ENCODE results near the gene GPR137. TPM values are rescaled to one million over a fixed set of nuclear protein-coding genes. Genes with fewer than 3 reads are reported as not detected.

Gene GPR137
- total RNA-seq, 6 experiments from 2014 or later: 13.0 to 21.9 (median 17.8) TPM

GRCh38 chr11:64239662-64240434 lies 45.8 kb upstream of the GPR137 start:
- TF ChIP-seq CTCF (IDR thresholded peaks at IDR 0.05) (no peak), POLR2A (IDR thresholded peaks at IDR 0.05) (no peak)
- 57% methylated on average over 4 of the region's 11 CpGs for WGBS (ENCODE audit: insufficient coverage, low coverage, low lambda C conversion rate, missing lambda C conversion rate)
- DNase-seq (peak in 1 of 3 donors; percentile 43), ATAC-seq (no peak)
- Histone ChIP-seq H3K9me3 (no peaks in the 10 kb centered on the region), H3K4me3 (peak overlapping the region; percentile 93 to 98 (median 98)), H3K4me1 (peaks cover 0 to 38% (median 14%) of the 10 kb centered on the region in 4 donors), H3K27me3 (no peaks in the 10 kb centered on the region), H3K36me3 (peaks cover 0 to 5% (median 2%) of the 10 kb centered on the region in 4 donors), H3K27ac (peak overlapping the region; percentile 96 to 98 (median 97))
- intact Hi-C loops (cut with DNase I): no loop called here

- Histone ChIP-seq H3K4me3 (peak within 1 kb of the TSS; percentile 93 to 98 (median 98)), H3K27me3 (no peaks in the 10 kb centered on the region), H3K36me3 (peaks cover 0 to 5% (median 2%) of the 10 kb centered on the region in 4 donors), H3K4me1 (peaks cover 0 to 36% (median 12%) of the 10 kb centered on the region in 4 donors), H3K27ac (peak within 1 kb of the TSS; percentile 96 to 98 (median 97)), H3K9me3 (no peaks in the 10 kb centered on the region)
- WGBS (ENCODE audit: insufficient coverage, low coverage, low lambda C conversion rate, missing lambda C conversion rate): 1% methylated on average over 19 of the region's 58 CpGs
- DNase-seq (peak; percentile 98 to 99 (median 99)), ATAC-seq (peak; percentile 54 to 73 (median 68))
- intact Hi-C loops (cut with DNase I): no loop called here
- peak; percentile 96 for TF ChIP-seq POLR2A (IDR thresholded peaks at IDR 0.05)
- no peak for TF ChIP-seq CTCF (IDR thresholded peaks at IDR 0.05)
Measured at GRCh38 chr11:64240435-64241240, 45.0 kb upstream of the GPR137 start, which contains the start of gene FKBP2. Gene FKBP2 (plus strand): TSS chr11:64241095. CDS start chr11:64242388, 1,293 bp downstream.

- intact Hi-C loops (cut with DNase I): no loop called here
- Histone ChIP-seq H3K4me3 (peak overlapping the region; percentile 93 to 98 (median 98)), H3K36me3 (peaks cover 0 to 5% (median 2%) of the 10 kb centered on the region in 4 donors), H3K27me3 (no peaks in the 10 kb centered on the region), H3K27ac (peak overlapping the region; percentile 96 to 98 (median 97)), H3K9me3 (no peaks in the 10 kb centered on the region), H3K4me1 (peaks cover 0 to 36% (median 12%) of the 10 kb centered on the region in 4 donors)
- no peak for TF ChIP-seq POLR2A (IDR thresholded peaks at IDR 0.05)
- no peak for TF ChIP-seq CTCF (IDR thresholded peaks at IDR 0.05)
- DNase-seq: peak in 2 of 3 donors; percentile 100
- ATAC-seq: peak; percentile 76 to 90 (median 84)
- WGBS (ENCODE audit: insufficient coverage, low coverage, low lambda C conversion rate, missing lambda C conversion rate): 0% methylated on average over 17 of the region's 24 CpGs
Measured at GRCh38 chr11:64241241-64241490, 44.5 kb upstream of the GPR137 start.

GRCh38 chr11:64241491-64242374 lies 43.9 kb upstream of the GPR137 start:
- TF ChIP-seq POLR2A (IDR thresholded peaks at IDR 0.05) (peak; percentile 39), CTCF (IDR thresholded peaks at IDR 0.05) (no peak)
- intact Hi-C loops (cut with DNase I): no loop called here
- H3K36me3 ChIP-seq: peaks cover 0 to 5% (median 2%) of the 10 kb centered on the region in 4 donors
- 0% methylated on average over 16 of the region's 63 CpGs for WGBS (ENCODE audit: insufficient coverage, low coverage, low lambda C conversion rate, missing lambda C conversion rate)
- DNase-seq (peak in 2 of 3 donors; percentile 80 to 100), ATAC-seq (peak; percentile 1 to 6 (median 4))
- H3K4me1 ChIP-seq: peaks cover 0 to 36% (median 12%) of the 10 kb centered on the region in 4 donors
- no peaks in the 10 kb centered on the region for H3K27me3 ChIP-seq
- H3K4me3 ChIP-seq: peak overlapping the region; percentile 93 to 98 (median 98)
- no peaks in the 10 kb centered on the region for H3K9me3 ChIP-seq
- H3K27ac ChIP-seq: peak overlapping the region; percentile 60 to 97 (median 90)

All from right lobe of liver (tissue), 6 donors.